Hepatic stellate cell (primary cell): ENCODE data around the gene CRBN.

Experiments
- DNase-seq: peaks from one replicate; pipeline ENCODE4 v3.0.0; 2011; ENCODE audit warnings: low spot score

CRBN gene

DNA sequence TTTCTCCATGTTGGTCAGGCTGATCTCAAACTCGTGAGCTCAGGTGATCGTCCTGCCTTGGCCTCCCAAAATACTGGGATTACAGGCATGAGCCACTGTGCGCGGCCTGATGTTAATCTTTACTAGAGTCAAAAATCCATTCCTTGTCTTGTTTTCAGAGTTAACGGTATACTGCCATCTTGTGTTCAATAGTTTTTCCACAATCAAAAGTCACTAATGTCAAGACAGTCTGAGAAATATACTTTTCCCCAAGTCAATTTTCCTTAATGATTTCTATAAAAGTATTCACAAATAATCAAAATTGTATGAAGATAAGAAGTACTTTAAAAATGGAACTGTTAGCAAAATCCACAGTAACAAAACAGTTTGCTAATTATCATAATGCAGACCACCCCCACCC lies 8.5 kb downstream of the CRBN start:
- DNase-seq: no peak

DNA sequence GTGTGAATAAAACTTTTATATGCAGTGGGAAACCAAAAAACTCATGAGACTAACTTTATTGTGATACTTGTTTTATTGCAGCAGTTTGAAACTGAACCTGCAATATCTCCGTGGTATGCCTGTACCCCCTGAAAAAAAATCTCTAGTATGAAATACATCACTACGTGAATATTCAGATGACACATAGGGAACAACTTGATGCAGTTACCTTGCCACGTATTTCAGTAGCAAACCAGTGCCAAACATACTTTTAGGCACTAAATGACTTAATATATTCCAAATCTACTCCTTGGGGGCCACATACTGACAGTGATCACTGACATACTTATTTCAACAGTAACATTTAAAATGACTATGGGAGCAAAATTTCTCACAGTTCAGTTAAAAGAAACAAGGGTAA lies 13.8 kb downstream of the CRBN start:
- DNase-seq: no peak

DNA sequence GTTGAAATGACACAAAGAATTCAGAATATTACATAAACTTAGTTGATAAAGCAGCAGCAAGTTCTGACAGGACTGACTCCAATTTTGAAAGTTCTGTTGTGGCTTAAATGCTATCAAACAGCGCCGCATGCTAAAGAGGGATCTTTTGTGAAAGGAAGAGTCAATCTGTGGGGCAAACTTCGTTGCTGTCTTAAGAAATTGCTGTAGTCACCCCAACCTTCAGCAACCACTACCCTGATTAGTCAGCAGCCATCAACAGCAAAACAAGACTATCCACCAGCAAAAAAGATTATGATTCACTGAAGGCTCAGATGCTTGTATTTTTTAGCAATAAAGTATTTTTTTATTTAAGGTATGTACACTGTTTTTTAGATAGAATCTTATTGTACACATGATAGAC lies 14.2 kb downstream of the CRBN start:
- DNase-seq: no peak

DNA sequence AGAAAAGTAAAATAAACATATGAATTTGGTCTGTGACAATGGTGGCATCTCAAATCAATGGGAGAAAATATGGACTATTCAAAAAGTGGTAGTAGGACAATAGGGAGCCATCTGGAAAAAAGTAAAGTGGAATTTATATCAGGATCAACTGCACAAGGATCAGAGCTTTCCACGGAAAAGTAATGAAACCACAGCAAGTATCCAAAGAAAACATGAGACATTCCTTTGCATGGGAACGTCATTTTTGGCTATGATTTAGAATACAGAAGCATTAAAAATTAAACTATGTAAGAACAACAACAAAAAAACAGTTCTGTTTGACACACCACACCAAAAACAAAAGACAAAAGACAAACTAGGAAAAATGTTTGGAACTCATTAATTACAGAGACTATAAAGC lies 18.7 kb downstream of the CRBN start:
- DNase-seq: no peak

DNA sequence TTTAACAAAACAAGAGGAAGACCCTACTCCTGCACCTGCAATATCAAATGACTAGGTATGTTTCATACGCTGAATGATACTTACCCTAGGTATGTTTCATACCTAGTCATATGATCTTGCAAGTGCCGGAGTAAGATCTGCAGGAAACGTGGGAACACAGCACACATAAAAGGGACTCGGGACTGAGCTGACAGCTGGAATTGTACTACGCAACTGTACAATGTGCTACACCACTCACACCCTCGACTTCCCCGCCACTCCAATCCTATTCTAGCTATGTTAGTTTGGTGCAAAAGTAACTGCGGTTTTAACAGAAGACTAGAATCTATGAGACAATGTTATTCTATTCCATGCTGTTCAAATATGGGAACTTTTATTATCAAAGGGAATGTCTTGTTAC lies 22.0 kb downstream of the CRBN start:
- no peak for DNase-seq

DNA sequence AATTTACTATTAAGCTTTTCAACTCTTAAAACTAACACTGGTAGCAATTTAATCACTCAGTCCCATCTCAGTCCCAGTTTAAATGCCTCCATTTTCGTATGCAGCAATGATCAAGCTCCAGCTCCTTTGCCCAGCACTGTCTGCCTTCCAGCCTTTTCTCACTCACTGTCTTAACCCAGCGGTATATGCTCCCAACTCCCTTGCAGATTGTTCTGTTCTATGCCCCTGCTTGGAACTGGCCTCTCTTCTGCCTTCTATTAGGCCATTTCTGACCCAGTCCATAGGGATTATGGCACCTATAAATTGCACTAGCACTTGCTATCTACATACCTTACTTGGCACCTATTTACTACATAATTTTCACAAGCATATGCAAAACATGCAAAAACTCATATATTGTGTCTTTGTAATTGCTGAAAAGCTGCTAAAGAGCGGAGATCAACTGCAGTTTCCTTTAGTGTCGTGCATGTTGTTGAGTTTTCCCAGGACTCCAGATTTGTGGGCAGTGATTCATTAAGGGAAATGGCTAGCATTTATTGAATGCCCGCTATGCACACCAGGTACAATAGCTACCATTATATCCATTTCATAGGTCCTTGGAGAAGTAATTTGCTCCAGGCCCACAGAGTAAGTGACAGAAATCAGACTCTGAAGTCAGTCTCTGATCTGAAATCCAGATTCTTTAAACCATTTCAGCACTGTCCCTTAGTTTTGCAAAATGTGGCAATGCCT lies 24.4 kb downstream of the CRBN start:
- no peak for DNase-seq

DNA sequence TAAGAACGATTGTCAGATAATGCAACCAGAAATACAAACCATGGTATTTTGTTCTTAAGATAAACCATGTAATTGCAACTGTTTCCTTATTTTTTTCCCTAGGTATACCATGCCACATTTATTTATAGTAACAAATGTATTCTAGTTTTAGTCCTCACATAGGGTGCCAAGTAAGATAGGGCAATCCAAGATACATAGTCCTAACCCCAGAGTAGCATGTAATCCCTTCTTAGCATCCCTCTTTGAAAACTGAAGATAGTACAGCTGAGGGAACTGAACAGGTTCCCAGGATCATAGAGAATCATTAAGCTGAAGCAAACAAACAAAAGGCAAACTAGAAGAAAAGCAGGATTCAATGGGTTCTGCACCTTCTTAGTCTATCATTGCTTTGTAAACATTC lies 28.0 kb downstream of the CRBN start:
- DNase-seq: no peak

DNA sequence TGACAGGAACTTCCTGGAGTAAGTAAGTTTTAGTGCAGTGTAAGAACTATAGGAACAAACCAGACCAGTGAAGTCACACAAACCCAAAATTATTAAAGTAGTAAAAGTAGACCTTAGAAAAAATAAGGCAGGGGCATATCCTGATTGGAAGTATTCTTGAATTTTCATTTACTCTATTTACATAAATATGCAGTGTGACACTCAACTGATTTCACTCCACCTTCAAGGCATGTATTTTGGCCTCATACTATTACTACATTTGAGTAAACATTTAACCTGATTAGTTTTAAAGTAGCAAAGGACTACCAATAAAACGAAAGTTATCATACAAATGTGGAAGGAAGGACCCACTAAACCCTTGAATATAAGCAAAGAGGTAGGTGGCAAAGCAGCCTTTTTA lies 29.9 kb downstream of the CRBN start:
- no peak for DNase-seq

DNA sequence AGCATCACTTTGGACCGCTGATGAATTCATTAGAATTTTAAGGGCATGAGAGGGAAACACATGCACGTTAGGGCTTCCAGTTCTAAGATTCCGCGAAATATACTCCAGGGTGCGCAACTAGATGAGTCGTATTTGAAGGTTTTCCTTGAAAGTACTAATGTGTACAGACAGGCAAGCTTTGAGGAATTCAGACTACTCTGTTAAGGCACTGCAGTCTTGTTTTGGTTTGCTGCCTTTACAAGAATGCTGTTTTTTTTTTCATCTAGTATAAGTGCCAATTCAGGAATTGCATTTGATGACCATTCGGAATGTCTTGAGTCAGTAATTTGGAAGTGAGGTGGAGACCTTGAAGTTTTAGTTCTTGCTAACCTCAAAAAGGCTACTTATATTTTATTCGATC lies 33.7 kb downstream of the CRBN start:
- DNase-seq: no peak

DNA sequence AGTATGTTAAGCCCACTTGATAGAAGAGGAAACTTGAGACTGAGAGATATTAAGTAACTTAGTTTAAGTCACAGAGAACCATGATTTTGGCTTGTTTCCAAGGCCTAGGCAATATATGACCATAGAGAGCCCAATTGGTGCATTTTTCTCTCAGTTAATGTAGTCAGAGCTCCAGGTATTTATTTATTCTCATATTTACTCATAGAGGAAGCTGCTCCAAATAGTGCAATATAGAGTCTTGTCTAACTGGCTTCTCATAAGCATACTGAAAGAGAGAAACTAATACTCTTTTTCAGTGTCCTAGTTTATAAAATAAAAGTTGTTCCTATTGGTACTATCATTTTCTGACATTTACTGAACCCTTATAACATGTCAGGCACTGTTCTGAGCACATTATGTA lies 37.6 kb downstream of the CRBN start:
- no peak for DNase-seq

DNA sequence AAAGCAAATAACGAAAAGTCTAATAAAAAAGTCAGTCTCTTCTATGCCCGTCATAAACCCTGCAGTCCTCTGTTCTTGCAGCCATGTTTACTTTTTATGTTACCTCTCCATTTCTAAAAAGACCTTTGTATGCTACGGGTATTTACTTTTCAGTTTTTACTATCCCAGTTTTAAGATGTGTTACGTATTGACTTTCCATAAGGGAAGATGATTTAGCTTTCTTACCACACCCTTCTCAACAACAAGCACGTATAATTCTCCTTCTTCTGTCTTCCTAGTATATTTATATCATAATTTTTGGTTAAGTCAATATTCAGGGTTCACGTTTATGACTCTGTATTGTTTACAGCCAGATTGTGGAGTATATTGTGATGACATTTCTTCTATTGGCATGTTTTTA lies 42.0 kb downstream of the CRBN start:
- DNase-seq: no peak

DNA sequence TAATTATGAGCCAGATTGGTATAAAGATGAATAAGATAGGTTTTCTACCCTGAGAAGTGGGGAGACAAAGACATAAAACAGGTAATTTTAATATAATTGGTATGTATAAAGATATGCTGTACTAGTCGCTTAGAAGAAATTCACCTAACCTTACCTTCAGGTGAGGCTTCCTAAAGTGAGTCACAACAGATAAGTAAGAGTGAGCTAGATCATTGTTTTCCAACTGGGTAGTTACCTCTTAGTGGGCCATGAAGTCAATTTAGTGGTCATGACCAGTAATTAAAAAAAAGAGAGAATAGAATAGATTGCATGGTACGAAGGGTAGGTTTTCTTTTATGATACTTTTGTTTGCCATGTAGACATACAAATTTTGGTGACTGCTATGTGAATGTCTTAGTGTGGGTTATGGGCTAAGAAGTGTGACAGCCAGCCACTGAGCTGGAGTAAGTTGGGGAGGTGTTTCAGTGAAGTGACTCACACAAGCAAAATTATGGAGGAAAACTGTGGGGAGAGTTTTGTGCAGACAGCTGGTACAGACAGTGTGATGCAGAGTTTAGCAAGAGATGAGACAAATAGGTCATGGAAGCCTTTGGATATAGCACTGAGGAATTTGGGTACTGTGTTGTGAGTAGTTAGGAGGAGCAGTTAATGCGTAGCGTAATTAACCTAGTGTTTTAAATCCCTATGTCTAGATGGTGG lies 44.6 kb downstream of the CRBN start:
- DNase-seq: no peak

DNA sequence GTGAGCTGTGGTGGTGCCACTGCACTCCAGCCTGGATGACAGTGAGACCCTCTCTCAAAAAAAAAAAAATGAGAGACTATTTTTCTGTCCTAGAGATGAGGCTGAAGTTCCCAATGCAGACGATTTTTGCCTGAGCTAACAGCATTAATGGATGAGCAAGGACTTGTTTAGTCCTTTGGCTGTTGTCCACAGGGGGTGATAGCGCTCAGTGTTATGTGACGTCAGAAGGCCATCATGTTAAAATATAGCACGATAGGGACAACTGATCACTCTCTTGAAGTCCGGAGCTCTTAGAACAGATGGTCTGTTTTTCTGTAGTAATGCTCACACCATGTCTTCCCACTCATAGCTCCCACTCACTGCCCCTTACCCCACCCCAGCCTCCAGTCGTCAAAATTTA lies 46.0 kb downstream of the CRBN start:
- no peak for DNase-seq

DNA sequence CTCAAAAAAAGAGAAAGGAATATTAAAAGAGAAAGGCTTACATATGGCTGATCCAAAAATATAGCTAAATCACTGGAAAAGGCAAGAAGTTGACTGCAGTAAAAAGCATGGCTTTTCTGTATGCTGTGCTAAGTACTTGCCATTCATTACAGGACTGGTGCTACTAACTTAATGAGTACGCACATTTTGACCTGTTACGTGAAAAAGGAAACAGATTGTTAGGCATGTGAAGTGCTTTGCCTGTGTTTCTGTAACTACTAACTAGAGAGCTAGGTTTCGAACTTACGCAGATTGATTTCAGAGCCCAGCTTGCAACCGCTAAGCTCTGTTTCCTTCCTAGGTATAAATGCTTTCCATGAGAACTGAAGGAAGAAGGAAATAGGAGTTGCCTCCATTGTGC lies 49.9 kb downstream of the CRBN start:
- DNase-seq: no peak

DNA sequence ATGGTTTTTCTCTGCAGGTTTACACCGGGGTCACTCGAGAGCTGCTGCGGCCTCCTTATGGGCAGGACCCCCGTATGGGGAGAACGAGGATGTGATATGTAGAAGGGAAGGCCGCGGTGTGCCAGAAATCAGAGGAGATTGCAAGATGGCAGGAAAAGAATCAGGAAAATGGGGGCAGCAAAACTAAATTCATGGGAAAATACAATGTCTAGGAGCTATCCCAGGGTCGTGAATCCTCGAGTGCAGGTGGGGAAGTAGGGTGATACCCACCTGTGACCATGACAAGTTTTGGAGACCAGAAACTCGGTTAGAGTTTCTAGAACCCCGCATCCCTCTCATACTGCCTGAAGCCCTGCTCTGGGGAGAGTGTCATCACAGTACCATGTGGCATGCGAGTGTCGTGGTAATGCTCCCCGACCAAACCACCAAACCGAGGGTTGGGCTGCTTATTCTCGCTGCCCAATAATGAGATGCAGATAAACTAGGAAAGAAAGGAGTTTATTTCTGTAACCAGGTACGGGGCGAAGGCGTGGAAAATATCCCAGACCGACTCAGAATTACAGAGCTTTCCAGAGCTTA lies 52.0 kb downstream of the CRBN start:
- peak; percentile 15 for DNase-seq

DNA sequence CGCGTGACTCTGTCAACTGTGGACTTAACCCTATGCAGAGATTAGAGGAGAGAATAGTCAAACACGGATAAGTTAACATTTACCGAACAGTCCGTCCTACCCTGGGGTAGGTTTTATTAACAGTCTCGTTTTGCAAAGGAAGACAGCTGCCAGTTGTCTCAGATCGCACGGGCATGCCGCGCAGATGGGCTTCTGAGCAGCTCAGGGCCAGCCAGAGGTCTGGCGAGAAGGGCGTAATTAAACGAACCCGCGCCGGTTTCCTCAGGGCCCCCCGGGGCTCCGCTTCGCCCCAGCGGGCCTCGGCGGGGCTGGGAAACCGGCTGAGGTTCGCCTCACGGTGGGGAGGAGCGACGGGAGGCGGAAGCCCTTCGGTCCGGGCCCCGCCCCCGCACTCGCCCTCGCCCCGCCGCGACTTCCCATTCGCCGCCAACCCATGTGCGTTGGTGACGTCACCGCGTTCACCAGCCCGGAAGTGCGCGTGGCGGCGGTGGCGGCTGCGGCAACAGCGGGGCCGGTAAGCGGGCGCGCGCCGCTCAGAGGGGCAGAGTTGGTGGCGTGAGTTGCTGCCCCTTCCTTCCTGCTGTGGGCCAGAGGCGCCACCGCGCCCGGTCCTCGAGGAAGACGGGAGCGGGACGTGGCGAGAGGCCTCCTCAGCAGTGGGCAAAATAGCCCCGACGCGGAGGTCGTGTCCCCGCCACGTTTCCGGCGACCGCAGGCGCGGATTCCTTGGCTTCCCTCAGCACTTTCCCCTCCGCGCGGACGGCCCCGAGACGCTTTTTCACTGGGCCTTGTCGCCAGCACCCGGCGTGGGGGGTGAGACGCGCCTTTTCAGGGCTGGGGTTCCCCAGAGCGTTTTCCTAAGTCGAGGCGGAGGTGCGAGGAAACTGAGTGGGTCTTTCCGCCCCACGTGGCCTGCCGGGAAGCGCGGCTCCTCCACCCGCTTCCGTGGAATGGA lies 52.7 kb downstream of the CRBN start, which contains the start of gene TRNT1:
Gene TRNT1, plus strand, starts transcription at position 464 of the 955 bp plus-strand sequence. CDS start 2,101 bp downstream, outside the sequence.
- DNase-seq: peak; percentile 92

DNA sequence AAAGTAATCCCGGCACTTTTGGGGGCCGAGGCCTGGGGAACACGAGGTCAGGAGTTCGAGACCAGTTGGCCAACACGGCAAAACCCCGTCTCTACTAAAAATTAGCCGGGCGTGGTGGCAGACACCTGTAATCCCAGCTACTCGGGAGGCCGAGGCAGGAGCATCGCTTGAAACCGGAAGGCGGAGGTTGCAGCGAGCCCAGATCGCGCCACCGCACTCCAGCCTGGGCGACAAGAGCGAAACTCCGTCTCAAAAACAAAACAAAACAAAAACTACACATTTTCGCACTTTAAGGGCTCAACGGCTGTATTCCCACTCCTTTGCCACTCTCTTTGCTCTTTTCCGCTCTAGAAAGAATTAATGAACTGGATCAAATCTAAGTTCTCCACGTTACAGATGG lies 53.5 kb downstream of the CRBN start:
- no peak for DNase-seq

DNA sequence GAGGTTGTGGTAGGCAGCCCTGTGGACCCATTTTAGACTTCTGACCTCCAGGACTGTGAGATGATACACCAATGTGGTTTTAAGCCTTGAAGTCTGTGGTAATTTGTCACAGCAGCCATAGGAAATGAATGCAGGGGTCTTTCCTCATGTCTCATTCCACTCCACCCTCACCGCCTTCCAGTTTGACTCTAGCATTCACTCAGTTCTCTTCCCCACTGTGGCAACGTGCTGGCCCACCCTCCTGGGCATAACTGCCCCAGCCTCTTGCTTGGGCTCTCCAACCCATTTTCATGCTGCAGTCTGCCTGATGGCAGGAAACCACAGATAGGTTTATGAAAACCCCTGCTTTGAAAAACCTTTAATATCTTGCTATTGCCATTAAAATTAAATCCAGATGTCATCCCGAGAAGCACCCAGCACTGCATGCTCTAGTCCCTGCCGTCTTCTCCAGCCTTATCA lies 60.1 kb downstream of the CRBN start:
- no peak for DNase-seq

DNA sequence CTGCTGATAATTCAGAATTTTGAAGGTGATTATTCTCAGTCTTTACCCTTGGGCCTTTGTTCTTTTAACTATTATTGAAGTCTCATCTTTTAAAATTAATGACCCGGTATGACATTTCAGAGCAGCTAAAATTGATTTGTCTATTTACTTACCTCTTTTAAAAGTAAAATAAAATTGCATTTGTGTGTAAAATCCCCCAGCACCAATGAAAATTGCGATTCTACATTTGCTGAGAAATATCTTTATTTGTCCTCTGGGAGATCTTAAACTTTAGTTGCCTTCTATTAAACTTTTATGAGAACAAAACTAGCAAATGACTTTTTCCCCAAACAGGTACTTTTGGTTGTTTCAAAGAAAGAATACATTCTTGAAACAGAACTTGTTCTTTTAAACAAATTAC lies 61.8 kb downstream of the CRBN start:
- DNase-seq: no peak

DNA sequence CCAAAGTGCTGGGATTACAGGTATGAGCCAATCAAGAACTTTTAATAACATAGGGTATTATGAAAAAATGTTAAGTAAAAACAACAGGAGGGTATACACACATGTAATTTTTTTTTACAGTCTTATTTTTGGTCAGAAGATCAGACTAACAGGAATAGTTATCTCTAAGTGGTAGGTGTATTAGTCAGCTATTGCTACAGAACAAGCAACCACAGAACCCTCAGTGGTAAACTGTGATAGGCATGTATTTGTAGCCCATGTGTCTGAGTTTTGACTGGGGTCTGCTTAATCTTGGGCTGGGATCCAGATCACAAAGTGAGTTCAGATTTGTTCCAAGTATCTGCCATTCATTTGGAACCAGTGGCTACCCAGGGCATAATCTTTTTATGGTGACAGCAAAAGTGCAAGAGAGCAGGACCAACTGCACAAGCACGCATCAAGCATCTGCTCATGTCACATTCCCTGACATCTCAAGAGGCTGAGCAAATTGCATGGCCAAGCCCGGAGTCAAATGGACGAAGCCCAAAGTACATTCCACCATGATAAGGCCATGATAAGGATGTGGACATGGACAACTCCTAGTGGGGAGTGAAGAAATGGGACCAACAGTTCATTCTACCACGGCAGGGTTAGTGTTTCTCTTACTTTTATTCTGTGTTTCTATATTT lies 66.3 kb downstream of the CRBN start:
- DNase-seq: no peak

DNA sequence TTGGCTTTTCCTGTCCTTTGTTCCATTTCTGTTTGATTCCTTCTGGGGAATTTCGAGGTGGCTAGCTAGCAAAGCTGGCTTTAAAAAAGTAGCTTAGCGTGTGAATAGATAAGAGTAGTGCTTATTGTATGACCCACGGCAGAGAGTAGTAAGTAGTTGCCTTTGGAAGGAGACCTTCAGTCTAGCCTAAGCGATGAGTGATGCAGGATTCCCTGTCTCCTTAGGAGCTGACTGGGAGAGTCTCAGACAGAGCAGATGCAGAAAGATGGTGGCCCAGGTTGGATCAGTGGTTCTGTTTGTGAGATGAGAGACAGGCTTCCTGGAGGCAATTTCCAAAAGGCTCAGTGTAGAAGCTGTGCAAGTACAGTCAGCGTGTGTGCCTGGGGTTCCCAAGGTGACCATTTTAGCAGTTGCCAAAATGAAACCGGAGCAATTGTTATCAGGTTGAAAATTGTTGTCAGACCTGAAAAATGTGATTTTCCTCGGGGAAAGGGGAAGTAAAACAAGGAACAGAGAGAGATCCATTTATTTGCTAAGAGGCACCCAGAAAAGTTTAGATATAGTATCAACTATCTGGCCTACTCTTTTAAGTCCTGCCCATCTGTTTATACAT lies 68.6 kb downstream of the CRBN start:
- DNase-seq: no peak
